Activated CD4-positive, CD25-positive, alpha-beta regulatory T cell (primary cell): ENCODE results near the gene TRAPPC3.
"Not testable (repeated sequence)": the region's sequence is repeated elsewhere in the genome, so short reads cannot be mapped to it uniquely, and the experiment has no call there.

ENCODE experiments used
- DNase-seq, 4 experiments: peaks; one replicate each; lab custom pipeline; 2025; lab: John Stamatoyannopoulos, UW

TRAPPC3 gene

DNA sequence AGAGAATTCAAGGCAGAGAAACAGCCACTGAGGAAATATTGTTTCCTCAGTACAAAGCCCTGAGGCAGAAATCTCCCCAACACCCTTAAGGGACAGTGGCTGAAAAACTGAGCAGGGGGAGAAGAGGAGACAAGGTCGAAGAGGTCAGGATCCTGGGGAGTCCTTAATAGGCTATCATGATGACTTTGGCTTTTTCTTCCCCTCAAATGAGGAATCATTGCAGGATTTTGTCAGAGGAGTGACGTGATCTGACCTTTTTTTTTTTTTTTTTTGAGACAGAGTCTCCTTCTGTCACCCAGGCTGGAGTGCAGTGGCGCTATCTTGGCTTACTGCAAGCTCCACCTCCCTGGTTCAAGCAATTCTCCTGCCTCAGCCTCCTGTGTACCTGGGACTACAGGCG, 16.9 kb upstream of the TRAPPC3 start:
- DNase-seq, result no peak

DNA sequence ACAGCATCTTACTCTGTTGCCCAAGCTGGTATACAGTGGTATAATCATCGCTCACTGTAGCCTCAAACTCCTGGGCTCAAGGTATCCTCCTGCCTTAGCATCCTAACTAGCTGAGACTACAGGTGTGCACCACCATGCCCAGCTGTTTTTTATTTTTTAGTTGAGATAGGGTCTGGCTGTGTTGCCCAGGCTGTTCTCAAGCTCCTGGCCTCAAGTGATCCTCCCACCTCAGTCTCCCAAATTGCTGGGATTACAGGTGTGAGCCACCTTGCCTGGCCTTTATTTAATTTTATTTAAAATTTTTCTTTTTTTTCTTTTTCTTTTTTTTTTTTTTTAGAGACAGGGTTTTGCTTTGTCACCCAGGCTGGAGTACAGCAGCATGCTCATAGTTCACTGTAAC, 15.9 kb upstream of the TRAPPC3 start:
- DNase-seq, result no peak

DNA sequence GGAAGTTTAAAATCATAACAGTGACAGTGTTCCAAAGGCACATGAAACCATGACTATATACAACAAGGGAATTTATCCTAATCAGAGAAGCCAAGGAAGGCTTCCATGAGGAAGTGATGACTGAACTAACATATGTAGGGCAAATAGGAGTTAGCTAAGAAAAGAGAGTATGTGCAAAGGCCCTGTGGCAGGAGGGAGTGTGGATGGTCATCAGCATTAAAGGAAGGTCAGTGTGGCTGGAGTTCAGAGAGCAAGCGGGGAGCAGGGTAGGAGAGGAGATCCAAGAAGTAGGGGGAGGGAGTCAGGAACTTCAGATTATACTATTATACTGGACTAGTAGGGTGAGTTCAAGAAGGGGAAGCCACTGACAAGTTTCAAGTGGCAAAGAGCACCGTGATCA, 15.1 kb upstream of the TRAPPC3 start:
- DNase-seq, result no peak

DNA sequence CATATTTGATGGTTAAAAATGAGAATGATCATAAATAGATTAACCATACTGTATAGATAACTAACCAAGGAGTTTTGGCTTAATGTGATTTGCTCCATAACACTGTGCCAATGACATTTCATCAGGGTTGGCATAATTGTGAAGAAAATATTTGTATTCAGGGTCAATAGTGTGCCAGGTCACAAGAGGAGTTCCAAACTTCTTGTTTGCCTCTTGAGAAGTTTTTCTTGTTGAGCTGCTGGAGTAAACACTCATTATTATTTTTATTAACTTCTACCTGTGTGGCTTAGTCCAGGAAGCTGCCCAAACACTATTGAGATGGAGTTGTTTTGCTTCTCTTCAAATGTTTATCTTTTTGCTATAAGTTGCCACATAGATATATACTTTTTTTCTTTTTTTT, 14.1 kb upstream of the TRAPPC3 start:
- no peak for DNase-seq

DNA sequence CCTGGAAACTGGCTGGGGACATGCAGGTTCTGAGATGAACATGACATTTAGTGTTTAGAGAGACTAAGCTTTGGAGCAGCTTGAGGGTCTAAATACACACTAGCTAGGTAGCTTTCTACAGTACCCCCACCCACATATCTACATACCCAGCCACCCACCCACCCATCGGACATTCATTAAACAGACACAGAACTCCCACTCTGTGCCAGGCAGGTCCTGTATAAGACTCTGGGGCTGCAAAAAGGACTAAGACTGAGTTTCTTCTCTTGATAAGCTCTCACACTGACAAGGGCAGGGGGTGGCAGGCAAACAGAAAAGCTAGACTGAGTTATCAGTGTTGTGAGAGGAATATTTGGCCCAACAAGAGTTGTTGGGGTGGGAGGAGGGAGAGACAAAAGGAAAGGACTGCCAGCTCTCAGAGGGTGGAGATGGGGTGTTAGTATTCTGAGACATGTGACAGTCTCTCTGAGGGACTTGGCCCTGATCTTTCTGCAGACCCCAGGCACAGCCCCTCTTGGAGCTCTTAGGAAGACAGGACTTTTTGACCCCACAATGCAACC, 13.5 kb upstream of the TRAPPC3 start:
- no peak for DNase-seq

DNA sequence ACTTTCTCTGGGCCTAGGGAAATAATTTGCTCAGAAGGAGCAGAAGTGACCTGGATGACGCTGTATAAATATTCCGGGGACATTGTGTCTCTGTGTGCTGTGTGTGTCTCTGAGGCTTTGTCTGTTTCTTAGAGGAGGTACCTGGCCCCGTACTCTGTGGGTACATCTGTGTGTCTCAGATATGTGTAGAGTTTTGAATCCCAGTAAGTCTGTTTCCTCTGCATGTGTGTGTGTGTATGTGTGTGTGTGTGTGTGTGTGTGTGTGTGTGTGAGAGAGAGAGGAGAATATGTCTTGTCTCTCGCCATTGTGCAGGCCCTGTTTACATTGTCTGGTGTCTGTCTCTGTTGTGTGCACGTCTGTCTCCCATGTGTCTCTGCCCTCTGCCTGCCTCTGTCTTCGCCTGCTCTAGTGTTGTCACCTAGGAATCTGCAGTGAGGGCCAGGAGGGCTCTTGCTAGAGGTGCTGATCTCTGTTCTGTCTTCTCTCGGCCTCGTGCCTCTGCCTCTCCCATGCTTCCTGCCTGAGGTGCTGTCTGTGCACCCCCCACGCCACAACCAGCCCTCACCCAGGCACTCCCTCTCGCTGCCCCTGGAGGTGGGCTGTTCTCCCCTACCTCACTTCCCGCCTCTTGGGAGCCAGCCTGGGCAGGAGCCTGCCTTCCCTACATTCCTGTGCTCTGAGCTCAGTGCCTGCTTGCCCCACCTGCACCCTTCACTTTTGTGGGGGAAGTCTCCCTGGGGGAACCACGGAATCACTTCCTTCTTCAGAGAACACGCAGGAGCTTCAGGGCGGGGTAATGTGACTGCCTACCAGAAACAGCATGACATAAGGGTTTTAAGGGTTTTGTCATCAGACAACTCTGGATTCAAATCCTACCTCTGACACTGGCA, 12.6 kb upstream of the TRAPPC3 start:
- DNase-seq, result peak in 3 of 4 experiments; percentile 16 to 26 (median 26)

DNA sequence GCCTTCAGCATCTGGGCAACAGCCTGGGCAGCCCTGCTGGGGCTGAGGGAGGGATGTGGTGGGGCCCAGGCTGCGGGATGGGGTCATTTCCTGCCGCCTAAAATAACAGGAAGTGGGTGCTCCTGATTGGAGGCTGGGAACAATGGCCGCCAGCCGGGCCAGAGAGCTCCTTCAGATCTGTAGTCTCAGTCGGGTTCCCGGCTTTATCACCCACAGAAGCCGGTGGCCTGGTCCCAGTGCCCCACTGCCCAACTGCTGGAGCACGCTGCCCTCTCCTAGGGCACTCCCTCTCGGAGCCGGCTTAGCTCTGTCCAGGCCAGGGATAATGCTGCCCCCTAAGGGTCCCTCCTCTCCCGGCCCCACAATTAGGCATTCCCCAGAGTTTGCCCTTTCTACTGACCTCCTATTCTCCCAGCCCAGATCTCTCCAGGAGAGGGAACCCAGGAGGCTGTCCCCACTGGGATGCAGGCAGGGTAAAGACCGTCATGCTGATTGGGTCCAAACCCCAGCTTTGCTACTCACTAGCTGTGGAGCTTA, 11.7 kb upstream of the TRAPPC3 start:
- DNase-seq, result peak in 3 of 4 experiments; percentile 16 to 43 (median 29)

DNA sequence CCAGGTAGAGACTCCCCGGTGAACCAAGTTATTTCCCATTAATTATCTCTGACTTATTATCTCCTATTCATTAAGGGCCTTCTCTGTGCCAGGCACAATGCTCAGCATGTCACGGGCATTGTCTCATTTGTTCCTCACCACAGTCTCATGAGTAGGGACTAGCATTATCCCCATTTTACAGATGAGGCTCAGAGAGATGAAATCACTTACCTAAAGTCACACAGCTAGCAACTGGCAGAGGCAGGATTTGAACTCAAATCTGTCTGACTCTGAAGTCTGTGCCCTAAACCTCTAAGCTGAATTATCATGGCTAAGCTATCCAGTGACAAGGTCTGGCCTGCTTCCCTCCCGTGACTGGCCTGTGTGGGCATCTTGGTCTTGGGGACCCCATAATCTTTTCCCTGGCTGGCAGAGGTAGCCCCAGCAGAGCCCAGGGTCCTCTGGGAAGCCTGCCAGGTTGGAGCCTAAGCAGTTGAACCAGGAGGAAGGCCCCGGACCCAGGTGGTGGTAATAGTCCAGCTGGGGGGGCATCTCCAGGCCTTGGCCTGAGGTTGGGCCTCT, 11.2 kb upstream of the TRAPPC3 start:
- no peak for DNase-seq

DNA sequence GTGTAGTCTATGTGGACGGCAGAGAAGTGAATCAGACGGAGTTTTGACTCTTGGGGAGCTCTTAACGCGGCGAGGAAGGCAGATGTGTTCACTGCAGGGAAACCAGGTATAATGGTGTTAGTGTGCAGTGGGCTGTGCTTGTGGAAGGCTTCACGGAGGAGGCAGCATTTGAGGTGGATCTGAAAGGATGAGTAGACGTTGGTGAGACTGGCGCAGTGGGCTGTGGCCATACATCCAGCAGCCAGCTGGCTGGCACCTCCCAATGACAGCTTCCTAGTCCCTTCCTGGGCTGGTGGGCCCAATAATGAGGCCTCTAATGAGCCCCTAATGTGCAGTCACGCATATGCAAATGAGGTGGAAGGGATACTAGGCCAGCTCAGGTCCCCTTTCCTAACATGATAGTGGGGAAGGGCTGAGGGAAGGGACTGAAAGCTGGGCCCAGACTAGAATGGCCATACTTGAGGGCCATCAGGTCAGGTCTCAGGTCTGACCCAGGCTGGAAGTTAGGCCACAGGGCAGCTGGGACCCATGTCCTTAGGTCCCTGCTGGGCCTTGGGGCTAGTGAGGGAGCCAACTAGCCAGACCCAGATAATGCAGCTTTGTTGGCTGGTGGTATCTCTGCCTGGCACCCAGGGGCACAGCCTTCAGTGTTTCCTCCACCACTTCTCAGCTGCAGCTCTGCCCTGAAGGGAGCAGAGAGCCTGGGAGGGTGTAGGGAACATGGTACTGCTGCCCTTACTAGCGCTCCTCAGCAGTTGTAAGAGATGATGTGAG, 10.5 kb upstream of the TRAPPC3 start:
- DNase-seq, result no peak

DNA sequence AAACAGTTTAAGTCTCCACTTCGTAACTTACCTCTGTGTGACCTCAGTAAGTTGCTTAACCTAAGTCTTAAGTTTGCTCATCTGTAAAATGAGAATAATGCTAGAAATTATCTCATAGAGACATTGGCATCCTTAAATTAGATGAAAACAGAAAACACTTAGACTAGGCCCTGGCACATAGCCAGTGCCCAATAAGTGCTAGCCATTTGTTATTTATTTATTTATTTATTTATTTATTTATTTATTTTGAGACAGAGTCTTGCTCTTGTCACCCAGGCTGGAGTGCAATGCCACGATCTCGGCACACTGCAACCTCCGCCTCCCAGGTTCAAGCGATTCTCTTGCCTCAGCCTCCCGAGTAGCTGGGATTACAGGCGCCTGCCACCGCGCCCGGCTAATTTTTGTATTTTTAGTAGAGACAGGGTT, 9.6 kb upstream of the TRAPPC3 start:
- not testable (repeated sequence) for DNase-seq

DNA sequence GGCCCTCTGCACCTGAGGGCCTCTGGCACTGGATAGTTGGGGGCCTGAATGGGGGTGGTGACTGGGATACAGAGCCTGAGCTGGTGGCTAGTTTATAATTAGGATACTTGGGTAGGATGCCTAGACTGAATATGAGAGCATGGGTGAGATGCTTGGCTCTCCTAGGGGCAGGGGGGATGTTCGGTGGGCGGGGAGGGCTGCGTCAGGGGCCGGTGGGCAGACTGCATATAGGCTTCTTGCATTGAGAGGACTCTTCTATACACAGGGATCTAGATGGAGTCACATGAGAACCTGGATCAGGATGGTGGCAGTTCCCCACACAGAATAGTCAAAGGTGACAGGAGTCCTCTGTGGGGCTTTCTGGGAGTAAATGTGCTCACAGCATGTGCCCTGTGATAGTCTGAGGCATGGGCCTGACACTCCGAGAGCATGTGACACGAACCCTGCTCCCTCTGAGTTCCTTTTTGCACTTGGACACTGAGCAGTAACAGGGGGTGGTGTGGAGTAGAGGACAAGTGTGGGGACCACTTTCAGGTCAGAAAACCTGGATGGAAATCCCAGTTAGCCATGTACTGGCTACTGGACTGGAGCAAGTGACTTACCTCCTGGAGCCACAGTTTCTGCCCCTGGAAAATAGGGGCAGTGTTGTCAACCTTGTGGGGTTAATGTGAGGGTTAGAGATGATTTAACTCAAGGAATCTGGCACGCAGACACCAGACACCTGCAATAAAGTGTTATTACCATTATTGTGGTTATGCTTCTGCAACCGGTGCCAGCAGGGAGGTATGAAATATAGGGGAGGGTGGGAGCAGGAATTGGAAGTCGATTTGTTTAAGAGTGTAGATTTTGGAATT, 8.9 kb upstream of the TRAPPC3 start:
- no peak for DNase-seq

DNA sequence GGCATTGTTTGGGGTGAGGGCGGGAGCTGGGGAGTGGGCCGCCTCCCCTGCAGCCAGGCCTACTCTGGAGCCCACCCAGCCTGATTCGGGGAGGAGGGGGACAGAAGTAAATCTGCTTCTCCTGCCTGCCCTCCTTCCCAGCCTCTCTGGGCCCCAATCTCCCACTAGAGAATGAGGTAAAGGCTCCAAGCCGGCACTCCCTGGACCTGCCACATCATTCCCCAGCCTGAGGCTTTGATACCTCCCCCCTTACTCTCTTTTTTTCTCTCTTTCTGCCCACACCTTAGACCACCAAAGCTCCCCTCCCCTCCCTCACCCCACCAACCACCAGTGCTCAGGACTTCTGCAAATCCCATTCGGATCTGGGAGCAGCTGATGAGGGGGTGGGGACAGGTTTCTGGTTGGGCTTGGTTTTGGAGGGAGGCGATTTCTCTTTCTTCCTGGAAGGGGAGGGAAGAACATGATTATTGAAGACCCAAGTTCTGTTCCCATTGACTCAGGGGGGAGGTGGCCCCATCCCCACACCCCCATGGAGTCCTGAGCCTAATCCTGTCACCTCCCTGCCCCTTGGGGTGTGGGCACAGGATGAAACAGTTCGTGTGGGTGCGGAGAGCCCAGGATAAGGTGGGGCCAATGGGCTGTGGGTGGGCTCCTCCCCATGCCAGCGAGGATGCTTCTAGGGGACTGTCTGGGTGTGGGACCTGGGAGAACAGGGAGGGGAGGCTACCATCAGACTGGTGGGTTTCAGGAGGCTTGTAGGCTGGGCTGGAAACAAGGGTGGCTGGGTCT, 8.0 kb upstream of the TRAPPC3 start:
- DNase-seq, result no peak

DNA sequence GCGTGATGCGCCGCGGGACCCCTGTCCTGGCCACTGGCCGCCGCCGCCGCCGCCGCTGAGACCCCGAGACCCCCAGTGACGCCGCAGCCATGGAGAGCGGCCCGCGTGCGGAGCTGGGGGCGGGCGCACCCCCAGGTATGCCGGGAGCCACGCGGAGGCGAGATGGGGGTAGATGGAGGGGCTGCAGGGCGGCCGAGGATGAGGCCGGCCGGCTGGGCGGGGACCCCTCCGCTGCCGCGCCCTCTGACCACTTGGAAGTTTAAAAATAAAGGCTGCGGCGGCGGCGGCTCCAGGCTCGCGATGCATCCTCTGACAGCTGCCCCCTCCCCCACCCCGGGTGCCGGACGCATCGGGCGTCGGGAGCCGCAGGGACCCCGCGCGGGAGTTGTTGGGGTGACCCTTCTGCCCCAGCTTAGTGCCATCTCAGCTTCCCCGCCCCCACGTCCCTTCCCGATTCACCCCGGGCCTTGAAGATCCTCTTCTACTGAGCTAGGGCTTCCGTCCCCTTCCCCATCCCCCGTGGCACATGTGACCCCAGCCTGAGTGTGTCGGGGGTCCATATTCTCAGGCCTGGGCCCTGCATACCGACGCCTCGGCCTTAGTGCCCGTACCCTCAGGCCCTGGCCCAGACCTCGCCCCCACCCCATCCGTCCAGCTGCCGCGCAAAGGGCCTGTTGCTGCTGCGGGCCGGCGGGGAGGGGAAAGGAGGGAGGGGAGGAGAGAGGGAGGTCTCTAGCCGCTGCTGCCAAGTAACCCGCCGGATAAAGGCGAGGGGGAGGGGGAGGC, 7.2 kb upstream of the TRAPPC3 start:
- DNase-seq, result peak; percentile 25 to 36 (median 32)

DNA sequence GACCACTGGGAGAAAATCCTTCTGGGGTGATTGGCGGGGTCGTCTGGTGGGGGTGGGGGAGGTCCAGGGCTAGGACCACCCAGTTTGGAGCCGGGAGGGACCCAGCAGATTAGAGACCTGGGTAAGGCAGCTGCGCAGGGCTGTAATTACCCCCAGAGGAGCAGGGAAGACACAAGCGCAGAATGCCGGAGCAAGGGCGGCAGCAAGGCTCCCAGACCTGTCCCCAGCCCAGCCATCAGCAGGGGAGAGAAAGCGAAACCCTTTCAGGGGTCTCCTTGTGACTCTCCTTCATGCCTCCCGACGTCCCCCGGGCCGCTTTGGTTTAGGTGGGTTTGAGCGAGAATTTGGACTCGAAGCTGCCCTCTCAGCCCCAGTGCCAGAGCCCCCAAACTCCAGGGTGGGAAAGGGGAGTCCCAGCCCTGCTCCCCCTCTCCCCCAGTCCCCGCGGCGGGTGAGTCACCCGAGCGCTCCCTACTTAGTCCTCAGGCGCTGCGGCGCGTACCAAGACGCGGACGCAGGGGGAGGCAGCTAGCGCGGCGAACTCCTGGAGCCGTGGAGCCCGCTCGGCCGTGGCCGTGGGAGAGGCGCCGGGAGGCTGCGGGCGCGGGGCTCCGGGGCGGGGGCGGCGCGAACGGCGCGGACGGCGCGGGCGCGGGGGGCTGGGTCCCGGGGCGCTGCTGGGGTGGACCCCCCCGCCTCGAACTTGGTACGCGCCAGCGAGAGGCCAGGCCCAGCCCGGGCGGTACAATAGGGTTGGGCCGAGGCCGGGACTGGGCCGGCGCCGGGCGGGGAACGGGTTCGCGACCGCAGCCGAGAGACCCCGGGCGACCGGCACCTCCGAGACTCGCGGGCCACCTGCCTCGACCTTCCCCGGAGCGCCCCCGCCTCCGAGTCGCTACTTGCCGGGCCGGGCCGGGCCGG, 6.4 kb upstream of the TRAPPC3 start, which contains the start of gene MAP7D1:
Gene MAP7D1, plus strand, starts transcription at position 753 of the 921 bp plus-strand sequence. CDS start 258 bp downstream, outside the sequence.
- DNase-seq, result peak; percentile 71 to 82 (median 75)

DNA sequence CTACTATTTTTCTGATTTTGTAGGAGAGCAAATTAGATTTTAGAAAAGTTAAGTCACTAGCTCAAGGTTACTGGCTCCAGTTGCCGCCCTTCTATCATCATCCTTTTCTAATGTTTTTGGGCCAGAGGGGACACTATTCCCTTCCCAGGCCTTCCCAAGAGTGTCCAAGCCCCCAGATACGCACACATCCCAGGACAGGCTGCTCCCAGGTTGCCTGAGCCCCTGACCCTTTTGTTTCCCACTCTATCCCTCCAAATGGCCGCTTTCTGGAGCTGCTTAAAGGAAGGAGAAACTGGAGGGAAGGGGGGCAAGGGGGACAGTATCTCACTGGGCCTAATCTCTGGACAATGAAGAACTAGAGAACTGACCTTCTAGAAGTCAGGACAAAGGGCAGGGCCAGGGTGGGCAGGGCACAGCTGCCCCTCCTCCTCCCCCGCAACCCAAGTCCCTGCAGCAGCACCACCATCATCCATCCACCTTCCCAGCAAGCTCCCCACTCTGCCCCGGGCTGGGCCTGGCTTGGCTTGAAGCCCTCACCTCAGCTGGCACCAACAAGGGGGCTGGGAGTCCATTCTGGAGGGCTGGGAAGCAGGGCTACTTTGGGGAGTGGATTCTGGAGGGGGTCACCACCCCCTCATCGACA, 5.6 kb upstream of the TRAPPC3 start:
- no peak for DNase-seq

DNA sequence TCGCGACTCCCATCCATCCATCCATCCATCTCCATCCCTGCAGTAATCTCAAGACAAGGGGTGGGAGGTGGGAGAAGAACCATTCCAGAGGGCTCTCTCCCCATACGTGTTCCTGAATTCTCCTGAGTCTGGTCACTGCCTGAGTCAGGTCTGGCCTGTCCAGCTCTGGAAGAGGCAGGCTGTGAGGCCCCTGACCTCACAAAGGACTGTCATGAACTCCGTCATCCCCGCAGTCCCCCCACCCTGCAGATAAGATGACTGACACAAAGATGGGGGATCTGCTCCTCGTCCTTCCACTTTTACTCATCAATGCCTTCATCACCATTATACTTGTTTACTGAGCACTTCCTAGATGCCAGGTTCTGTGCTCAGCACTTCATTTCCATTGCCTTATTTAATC, 5.0 kb upstream of the TRAPPC3 start:
- DNase-seq, result no peak

DNA sequence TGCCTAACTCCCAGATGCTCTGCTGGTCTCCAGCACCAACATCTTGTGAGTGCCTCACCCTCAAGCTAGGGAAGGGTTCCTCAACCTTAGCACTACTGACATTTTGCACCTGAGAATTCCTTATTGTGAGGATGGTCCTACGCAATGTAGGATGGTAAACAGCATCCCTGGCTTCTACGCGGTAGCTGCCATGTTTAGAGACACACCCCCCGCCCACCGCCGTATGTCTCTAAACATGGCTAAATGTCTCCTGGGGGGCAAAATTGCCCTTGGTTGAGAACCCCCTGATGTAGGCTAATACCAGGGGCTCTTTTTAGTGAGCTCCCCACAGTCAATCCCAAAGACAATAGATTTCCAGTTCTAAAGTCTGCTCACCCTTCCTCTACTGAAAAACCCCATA, 4.2 kb upstream of the TRAPPC3 start:
- DNase-seq, result no peak

DNA sequence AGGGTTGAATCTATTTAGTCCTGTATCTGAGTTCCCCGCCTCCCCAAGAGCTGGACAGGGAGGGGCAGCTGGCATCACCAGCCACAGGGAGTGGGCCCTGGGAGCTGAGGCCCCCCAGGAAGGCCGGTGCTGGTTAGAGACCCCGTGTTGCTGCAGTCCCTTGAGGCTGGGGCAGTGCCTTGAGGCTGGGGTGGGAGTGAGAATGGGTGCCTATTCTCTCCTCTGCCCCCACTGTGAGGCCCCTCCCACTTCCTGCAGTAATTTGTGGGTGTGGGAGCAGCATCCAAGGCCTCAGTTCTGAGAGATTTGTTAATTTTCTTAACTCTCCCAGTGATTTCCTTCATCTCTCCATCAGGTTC, 2.5 kb upstream of the TRAPPC3 start:
- peak in 2 of 4 experiments; percentile 19 to 22 for DNase-seq
